ENCODE results near the gene CASQ2.

CASQ2 gene

GRCh38 chr1:115728341-115728740 lies 40.2 kb downstream of the CASQ2 start:
- no peak for DNase-seq (ENCODE audit: low spot score)

- no peak for DNase-seq (ENCODE audit: low spot score)
Measured at GRCh38 chr1:115727706-115728249, 40.7 kb downstream of the CASQ2 start.

- DNase-seq (ENCODE audit: low spot score) = no peak
Measured at GRCh38 chr1:115726570-115726969, 41.9 kb downstream of the CASQ2 start.

GRCh38 chr1:115726161-115726560 lies 42.4 kb downstream of the CASQ2 start:
- DNase-seq (ENCODE audit: low spot score) = no peak

- no peak for DNase-seq (ENCODE audit: low spot score)
Measured at GRCh38 chr1:115725600-115725999, 42.9 kb downstream of the CASQ2 start.

GRCh38 chr1:115723756-115724155 lies 44.8 kb downstream of the CASQ2 start:
- DNase-seq (ENCODE audit: low spot score) = no peak

- no peak for DNase-seq (ENCODE audit: low spot score)
Measured at GRCh38 chr1:115722221-115722620, 46.3 kb downstream of the CASQ2 start.

GRCh38 chr1:115719285-115719684 lies 49.2 kb downstream of the CASQ2 start:
- no peak for DNase-seq (ENCODE audit: low spot score)

- no peak for DNase-seq (ENCODE audit: low spot score)
Measured at GRCh38 chr1:115718011-115718754, 50.3 kb downstream of the CASQ2 start.

GRCh38 chr1:115717541-115717940 lies 51.0 kb downstream of the CASQ2 start:
- no peak for DNase-seq (ENCODE audit: low spot score)

- DNase-seq (ENCODE audit: low spot score) = no peak
Measured at GRCh38 chr1:115714572-115715141, 53.9 kb downstream of the CASQ2 start.

- no peak for DNase-seq (ENCODE audit: low spot score)
Measured at GRCh38 chr1:115713906-115714305, 54.6 kb downstream of the CASQ2 start.

GRCh38 chr1:115712911-115713609 lies 55.5 kb downstream of the CASQ2 start:
- no peak for DNase-seq (ENCODE audit: low spot score)

GRCh38 chr1:115710859-115711624 lies 57.5 kb downstream of the CASQ2 start:
- DNase-seq (ENCODE audit: low spot score) = no peak

GRCh38 chr1:115706587-115707425 lies 61.7 kb downstream of the CASQ2 start:
- peak; percentile 42 for DNase-seq (ENCODE audit: low spot score)

- DNase-seq (ENCODE audit: low spot score) = no peak
Measured at GRCh38 chr1:115705963-115706362, 62.6 kb downstream of the CASQ2 start.

GRCh38 chr1:115705085-115705951 lies 63.2 kb downstream of the CASQ2 start:
- no peak for DNase-seq (ENCODE audit: low spot score)

- DNase-seq (ENCODE audit: low spot score) = no peak
Measured at GRCh38 chr1:115702959-115703358, 65.6 kb downstream of the CASQ2 start.

GRCh38 chr1:115701090-115701489 lies 67.4 kb downstream of the CASQ2 start:
- DNase-seq (ENCODE audit: low spot score) = no peak

- no peak for DNase-seq (ENCODE audit: low spot score)
Measured at GRCh38 chr1:115697619-115698018, 70.9 kb downstream of the CASQ2 start.
